Tibial artery (tissue), 4 donors: ENCODE measurements around the gene KRT7.
A peak's percentile ranks its signal among the peaks of the same experiment; 100 is the strongest.

Experiments used
- DNase-seq, 2 donors: peaks; one replicate each; pipeline ENCODE4 v3.0.0-alpha.2; 2019
- H3K27ac ChIP-seq, 2 donors: fragments of 200-600 bp; sonication (generic) in 1 of 2; 1 replicate in 1 of 2; 2 replicates in 1 of 2; pipeline ENCODE4 v1.5.1; 2018 to 2019; ENCODE audit warnings: mild to moderate bottlenecking in 1 of 2
- H3K27me3 ChIP-seq, 2 donors: fragments of 200-600 bp; sonication (generic) in 1 of 2; one replicate each; pipeline versions ENCODE4 v1.5.1 to v1.6.0; 2016 to 2019
- H3K36me3 ChIP-seq, 3 donors: fragments of 200-600 bp; sonication (generic) in 2 of 3; one replicate each; pipeline ENCODE4 v1.5.1; 2016 to 2019; ENCODE audit warnings: mild to moderate bottlenecking in 2 of 3
- H3K4me1 ChIP-seq, 4 donors: fragments of 200-600 bp; sonication (generic) in 2 of 4; 1 replicate in 3 of 4; 2 replicates in 1 of 4; pipeline ENCODE4 v1.5.1; 2016 to 2019
- H3K4me3 ChIP-seq, 2 donors: fragments of 200-600 bp; sonication (generic) in 1 of 2; 1 replicate in 1 of 2; 2 replicates in 1 of 2; pipeline ENCODE4 v1.5.1; 2018 to 2019; ENCODE audit warnings: mild to moderate bottlenecking in 2 of 2
- H3K9me3 ChIP-seq, 3 donors: fragments of 200-600 bp; sonication (generic) in 1 of 3; one replicate each; pipeline ENCODE4 v1.5.1; 2016 to 2019
- CTCF ChIP-seq, 2 experiments: fragments of 200-600 bp in 1 of 2; fragments of 450-650 bp in 1 of 2; IDR thresholded peaks; one replicate each; pipeline ENCODE4 v1.5.1; 2017 to 2019; ENCODE audit warnings: antibody characterized with exemption in 2 of 2, mild to moderate bottlenecking in 1 of 2, moderate library complexity in 1 of 2
- intact Hi-C: fragments of 100-400 bp; cut with DNase I; formaldehyde crosslinking; loops from one replicate; pipeline ENCODE4 v1.15.0; 2023; ENCODE audit warnings: low total_unique reads

KRT7 gene

DNA sequence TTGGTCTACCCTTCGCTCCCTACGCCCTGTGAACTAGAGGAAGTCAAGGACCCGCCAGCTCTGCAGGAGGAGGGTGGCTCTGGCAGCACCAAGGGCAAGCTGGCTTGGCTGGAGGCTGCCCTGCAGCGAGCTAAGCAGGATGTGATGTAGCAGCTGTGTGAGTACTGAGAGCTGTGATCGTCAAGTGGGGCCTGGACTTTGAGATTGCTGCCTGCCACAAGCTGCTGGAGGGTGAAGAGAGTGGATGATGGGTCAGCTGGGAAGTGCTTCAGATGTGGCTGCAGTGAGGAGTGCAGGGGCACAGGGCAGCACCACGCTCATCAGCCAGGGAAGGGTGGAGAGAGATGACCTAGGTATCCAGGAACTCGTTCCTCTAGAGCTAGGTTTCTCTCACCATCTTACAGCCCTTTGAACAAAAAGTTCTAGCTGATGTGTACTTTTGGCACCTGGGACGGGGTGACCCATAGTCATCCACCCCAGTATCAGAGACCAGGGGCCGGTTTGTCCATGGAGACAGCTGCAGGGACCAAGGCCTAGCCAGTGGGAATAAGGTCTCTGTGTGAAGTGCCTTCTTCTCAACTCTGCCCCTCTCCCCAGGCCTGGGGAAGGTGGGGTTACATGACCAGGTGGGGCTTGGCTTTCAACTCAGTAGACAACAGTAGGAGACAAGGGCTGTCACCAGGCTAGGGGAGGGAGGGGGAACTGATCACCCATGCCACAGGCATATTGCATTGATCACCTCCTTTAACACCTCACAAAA lies 44.6 kb downstream of the KRT7 start:
- H3K4me3 ChIP-seq, result no peak overlapping the region
- no peak for DNase-seq
- H3K27ac ChIP-seq, result no peak overlapping the region
- H3K9me3 ChIP-seq, result no peaks in the 10 kb centered on the region
- TF ChIP-seq CTCF (IDR thresholded peaks at IDR 0.05), result no peak
- H3K4me1 ChIP-seq, result peaks cover 0 to 40% (median 32%) of the 10 kb centered on the region in 4 donors
- H3K36me3 ChIP-seq, result no peaks in the 10 kb centered on the region
- no peaks in the 10 kb centered on the region for H3K27me3 ChIP-seq
- intact Hi-C loops, result loop anchor here (2.0 kb wide), 1 partner anchor 29 kb away; no protein-coding TSS in a partner anchor

DNA sequence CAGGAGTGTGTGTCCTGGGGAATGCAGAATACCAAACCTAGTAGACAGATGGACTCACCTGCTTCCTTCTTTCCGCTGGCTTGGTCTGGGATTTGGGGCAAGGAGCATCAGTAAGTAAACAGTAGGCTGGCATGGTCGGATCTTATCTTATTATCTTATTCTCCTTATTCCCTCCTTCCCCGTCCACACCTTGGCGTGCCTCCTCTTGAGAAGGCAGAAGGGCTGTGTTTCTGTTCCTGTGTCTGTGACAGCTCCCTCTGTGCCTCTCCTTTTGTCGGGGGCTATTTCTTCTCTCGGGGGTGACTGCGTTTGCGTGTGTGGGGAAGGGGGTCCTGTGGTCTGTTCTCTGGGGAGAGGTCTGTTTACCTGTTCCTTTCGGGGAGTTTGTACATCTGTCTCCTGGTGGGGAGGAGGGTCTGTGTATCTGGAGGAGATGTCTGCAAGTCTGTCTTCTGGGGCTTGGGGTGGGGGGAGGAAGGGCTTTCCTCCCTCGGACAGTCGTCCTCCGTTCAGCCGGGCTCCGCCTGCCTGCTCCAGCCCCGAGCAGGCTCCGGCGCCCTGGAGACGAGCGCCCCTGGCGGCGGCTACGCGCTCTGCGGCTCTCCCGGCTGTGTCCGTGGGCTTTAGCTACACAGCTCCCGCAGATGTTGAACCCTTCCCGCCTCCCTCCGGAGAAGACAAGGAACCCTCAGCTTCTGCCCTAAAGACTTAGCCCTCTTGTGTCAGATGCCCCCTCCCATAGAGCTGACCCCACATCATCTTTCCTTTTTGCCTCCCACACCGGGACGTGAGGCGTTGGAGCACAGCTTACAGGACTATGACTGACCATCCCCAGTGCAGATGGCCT lies 45.8 kb downstream of the KRT7 start:
- peak; percentile 67 to 86 for DNase-seq
- Histone ChIP-seq H3K36me3 (no peaks in the 10 kb centered on the region), H3K27me3 (no peaks in the 10 kb centered on the region), H3K27ac (peak overlapping the region; percentile 62 to 73), H3K4me3 (peak overlapping the region; percentile 8 to 42), H3K9me3 (no peaks in the 10 kb centered on the region), H3K4me1 (peaks cover 0 to 40% (median 32%) of the 10 kb centered on the region in 4 donors)
- TF ChIP-seq CTCF (IDR thresholded peaks at IDR 0.05), result peak; percentile 97 to 100
- intact Hi-C loops, result loop anchor here (2.0 kb wide), 1 partner anchor 30 kb away; no protein-coding TSS in a partner anchor

DNA sequence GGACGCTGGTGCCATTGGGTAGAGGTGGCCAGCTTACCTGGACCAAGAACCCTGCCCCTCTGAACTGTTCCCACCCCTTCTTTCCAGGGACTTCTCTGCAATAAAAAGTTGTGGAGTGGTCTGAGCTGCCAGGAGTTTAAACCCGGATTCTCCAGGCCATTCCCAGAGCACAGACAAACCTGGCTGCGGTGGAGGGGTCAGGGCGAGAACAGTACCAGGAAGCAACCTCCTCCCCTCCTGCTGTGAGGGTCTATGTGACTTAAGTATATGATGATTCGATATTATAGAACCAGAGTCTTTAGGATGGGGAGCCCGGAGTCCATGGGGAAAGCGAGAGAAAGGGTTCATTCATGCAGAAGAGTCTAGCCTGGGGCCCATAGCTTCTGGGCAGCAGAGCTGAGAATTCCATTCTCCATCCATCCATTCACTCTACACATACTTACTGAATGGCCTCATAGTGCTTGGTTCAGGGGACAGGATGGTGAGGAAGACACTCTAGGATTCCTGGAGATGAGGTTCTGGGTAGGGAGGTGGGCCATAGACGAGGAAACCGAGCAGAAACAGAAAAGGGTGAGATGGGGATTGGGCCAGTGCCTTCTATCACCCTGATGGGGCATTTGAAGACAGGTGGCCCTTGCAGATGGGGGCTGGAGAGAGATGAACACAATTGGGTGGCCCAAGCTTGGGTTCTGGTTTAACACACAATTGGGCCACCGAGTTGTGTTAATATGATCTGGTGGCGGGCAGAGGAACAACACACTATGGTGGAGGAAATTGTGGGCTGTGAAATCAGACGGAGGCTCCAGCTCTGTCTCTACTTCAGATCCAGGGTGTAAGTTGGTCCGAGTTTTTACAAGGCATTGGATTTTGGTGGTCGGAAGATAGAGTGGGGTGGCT lies 46.6 kb downstream of the KRT7 start:
- intact Hi-C loops, result loop anchor here (2.0 kb wide), 1 partner anchor 31 kb away; no protein-coding TSS in a partner anchor
- H3K36me3 ChIP-seq, result no peaks in the 10 kb centered on the region
- H3K9me3 ChIP-seq, result no peaks in the 10 kb centered on the region
- no peak for DNase-seq
- TF ChIP-seq CTCF (IDR thresholded peaks at IDR 0.05), result no peak
- peak overlapping the region; percentile 62 to 73 for H3K27ac ChIP-seq
- H3K4me3 ChIP-seq, result no peak overlapping the region
- peaks cover 0 to 40% (median 32%) of the 10 kb centered on the region in 4 donors for H3K4me1 ChIP-seq
- no peaks in the 10 kb centered on the region for H3K27me3 ChIP-seq

DNA sequence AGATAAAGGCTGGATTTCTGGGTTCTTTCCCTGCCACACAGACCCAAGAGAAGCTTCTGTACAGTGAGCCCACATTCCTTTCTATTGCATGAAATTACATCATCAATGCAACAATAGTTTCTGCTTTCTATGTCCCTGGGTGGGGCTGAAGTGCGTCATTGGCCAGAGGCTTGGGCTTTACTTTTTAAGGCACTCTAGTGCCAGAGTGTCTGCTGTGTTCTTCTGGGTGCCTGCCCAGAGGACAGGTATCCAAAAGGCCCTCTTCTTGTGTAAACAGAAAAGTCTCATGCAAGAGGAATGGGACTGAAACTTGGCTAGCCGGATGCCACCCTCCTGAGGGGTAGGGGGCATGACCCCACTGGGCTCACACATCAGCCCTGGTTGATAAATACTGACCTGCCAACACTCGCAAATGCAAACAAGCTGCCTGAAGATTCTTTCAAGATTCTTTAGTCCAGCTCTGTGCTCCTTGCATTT lies 47.3 kb downstream of the KRT7 start:
- Histone ChIP-seq H3K4me1 (peaks cover 0 to 40% (median 32%) of the 10 kb centered on the region in 4 donors), H3K4me3 (no peak overlapping the region), H3K27ac (peak overlapping the region; percentile 62 to 73), H3K36me3 (no peaks in the 10 kb centered on the region), H3K27me3 (no peaks in the 10 kb centered on the region), H3K9me3 (no peaks in the 10 kb centered on the region)
- TF ChIP-seq CTCF (IDR thresholded peaks at IDR 0.05), result no peak
- peak; percentile 47 to 85 for DNase-seq
- intact Hi-C loops, result no loop called here
